Left renal cortex interstitium (tissue), 4 donors: ENCODE measurements around the gene TMEFF1. TPM values are rescaled to one million over a fixed set of nuclear protein-coding genes. Genes with fewer than 3 reads are reported as not detected.

ENCODE experiments used
- DNase-seq, 4 donors: peaks; one replicate each; pipeline ENCODE4 v3.0.0-alpha.2; 2013; ENCODE audit warnings: low read depth in 4 of 4, low spot score in 2 of 4, missing footprints in 1 of 4
- polyA plus RNA-seq, 4 donors: library from polyadenylated mRNA; unstranded; fragments of 120-200 nt; gene quantifications; one replicate each; pipeline ENCODE4 v1.2.1, GENCODE V29; 2013; ENCODE audit not compliant: insufficient read length in 4 of 4

Gene TMEFF1
- polyA plus RNA-seq, 4 donors, result 3.6 to 10.4 (median 7.2) TPM

GRCh38 chr9:100567856-100568255 lies 94.9 kb downstream of the TMEFF1 start:
- no peak for DNase-seq

- DNase-seq, result no peak
Observed at GRCh38 chr9:100573655-100574260, 100.8 kb downstream of the TMEFF1 start.

GRCh38 chr9:100575006-100575405 lies 102.1 kb downstream of the TMEFF1 start:
- DNase-seq, result no peak

GRCh38 chr9:100575765-100576386 lies 102.9 kb downstream of the TMEFF1 start:
- no peak for DNase-seq

GRCh38 chr9:100577776-100578448 lies 105.0 kb downstream of the TMEFF1 start, which contains the start of gene CAVIN4:
Gene CAVIN4, plus strand, starts transcription at chr9:100578079. Its CDS starts 65 bp downstream, at chr9:100578144.
- DNase-seq, result no peak

GRCh38 chr9:100578610-100579009 lies 105.7 kb downstream of the TMEFF1 start:
- DNase-seq, result no peak

GRCh38 chr9:100579665-100580064 lies 106.7 kb downstream of the TMEFF1 start:
- DNase-seq, result no peak

- DNase-seq, result no peak
Observed at GRCh38 chr9:100580257-100580656, 107.3 kb downstream of the TMEFF1 start.

GRCh38 chr9:100581081-100581480 lies 108.1 kb downstream of the TMEFF1 start:
- no peak for DNase-seq

- no peak for DNase-seq
Observed at GRCh38 chr9:100581661-100582060, 108.7 kb downstream of the TMEFF1 start.

- DNase-seq, result no peak
Observed at GRCh38 chr9:100583014-100583802, 110.3 kb downstream of the TMEFF1 start.

- DNase-seq, result no peak
Observed at GRCh38 chr9:100584951-100585350, 112.0 kb downstream of the TMEFF1 start.

- DNase-seq, result no peak
Observed at GRCh38 chr9:100586093-100586492, 113.1 kb downstream of the TMEFF1 start.

- DNase-seq, result no peak
Observed at GRCh38 chr9:100587375-100587774, 114.4 kb downstream of the TMEFF1 start.

- no peak for DNase-seq
Observed at GRCh38 chr9:100589582-100589981, 116.6 kb downstream of the TMEFF1 start.

- no peak for DNase-seq
Observed at GRCh38 chr9:100590481-100590880, 117.5 kb downstream of the TMEFF1 start.

- DNase-seq, result no peak
Observed at GRCh38 chr9:100591139-100591538, 118.2 kb downstream of the TMEFF1 start.

GRCh38 chr9:100591639-100592412 lies 118.9 kb downstream of the TMEFF1 start:
- no peak for DNase-seq

- peak in 2 of 4 donors; percentile 46 to 63 for DNase-seq
Observed at GRCh38 chr9:100595391-100596199, 122.6 kb downstream of the TMEFF1 start.
